Caco-2 (cell line): ENCODE data around the gene GPAM. TPM values are rescaled to one million over a fixed set of nuclear protein-coding genes. Genes with fewer than 3 reads are reported as not detected.
"Not testable (repeated sequence)": the region's sequence is repeated elsewhere in the genome, so short reads cannot be mapped to it uniquely, and the experiment has no call there.

Experiments used
- BruUV-seq: library from RNA; stranded (reverse); fragments of 400-500 nt; replicated peaks from 2 replicates; lab custom pipeline; 2021; lab: Mats Ljungman, UMichigan
- CTCF ChIA-PET: fragments of 300-600 bp; sonication (Branson Sonifier 250); formaldehyde crosslinking; loops from one replicate; lab custom pipeline; 2022; ENCODE audit warnings: antibody characterized with exemption; lab: Charles Lee
- POLR2A ChIA-PET: fragments of 300-600 bp; sonication (Branson Sonifier 250); formaldehyde crosslinking; loops from one replicate; lab custom pipeline; 2022; ENCODE audit warnings: antibody characterized with exemption; lab: Charles Lee
- DNase-seq, 2 experiments: peaks; one replicate each; pipeline versions ENCODE4 v3.0.0 to v3.0.0-alpha.2; 2020 to 2022
- H3K27me3 ChIP-seq: replicated peaks from 2 replicates; pipeline ENCODE4 v1.6.0; 2011; ENCODE audit warnings: low read length; ENCODE audit not compliant: control insufficient read depth, insufficient read depth
- H3K36me3 ChIP-seq: 2 replicates; pipeline ENCODE4 v1.5.1; 2011; ENCODE audit warnings: low read length; ENCODE audit not compliant: control insufficient read depth, insufficient read depth
- H3K4me1 ChIP-seq: fragments of 250-450 bp; sonication (Bioruptor Pico); 2 replicates; pipeline ENCODE4 v1.5.1; 2020; ENCODE audit warnings: mild to moderate bottlenecking
- H3K4me3 ChIP-seq: 2 replicates; pipeline ENCODE4 v1.5.1; 2011; ENCODE audit warnings: low read depth, mild to moderate bottlenecking, control low read depth, low read length
- H3K9me3 ChIP-seq: fragments of 250-450 bp; sonication (Bioruptor Pico); 2 replicates; pipeline ENCODE4 v1.5.1; 2020; ENCODE audit warnings: mild to moderate bottlenecking, moderate library complexity
- H3K27ac Mint-ChIP-seq: one replicate; pipeline ENCODE4 v1.8.0; 2022; ENCODE audit warnings: mixed read lengths; ENCODE audit not compliant: unreplicated experiment
- H3K27me3 Mint-ChIP-seq: one replicate; pipeline ENCODE4 v1.8.0; 2022; ENCODE audit warnings: mixed read lengths; ENCODE audit not compliant: insufficient read depth, unreplicated experiment
- H3K36me3 Mint-ChIP-seq: one replicate; pipeline ENCODE4 v1.8.0; 2022; ENCODE audit warnings: mild to moderate bottlenecking, mixed read lengths; ENCODE audit not compliant: insufficient read depth, unreplicated experiment
- H3K4me1 Mint-ChIP-seq: one replicate; pipeline ENCODE4 v1.8.0; 2022; ENCODE audit warnings: low read depth, mixed read lengths; ENCODE audit not compliant: unreplicated experiment
- H3K4me3 Mint-ChIP-seq: one replicate; pipeline ENCODE4 v1.8.0; 2022; ENCODE audit warnings: mild to moderate bottlenecking, moderate library complexity, mixed read lengths; ENCODE audit not compliant: unreplicated experiment
- H3K9me3 Mint-ChIP-seq: one replicate; pipeline ENCODE4 v1.8.0; 2022; ENCODE audit warnings: mixed read lengths; ENCODE audit not compliant: unreplicated experiment
- CTCF ChIP-seq, 2 experiments: fragments of 200-600 bp in 1 of 2; IDR thresholded peaks; 1 replicate in 1 of 2; 2 replicates in 1 of 2; pipeline versions ENCODE4 v1.5.1 to v1.8.0; 2011 to 2022; ENCODE audit warnings: antibody characterized with exemption in 1 of 2, control low read depth in 1 of 2, inconsistent platforms in 1 of 2, low read depth in 1 of 2, low read length in 1 of 2, mild to moderate bottlenecking in 1 of 2, moderate library complexity in 1 of 2; ENCODE audit not compliant: insufficient read depth in 1 of 2, severe bottlenecking in 1 of 2, unreplicated experiment in 1 of 2
- intact Hi-C: fragments of 100-400 bp; cut with micrococcal nuclease; formaldehyde crosslinking; loops from one replicate; pipeline ENCODE4 v1.10.0; 2022; ENCODE audit not compliant: unreplicated experiment
- total RNA-seq: library from RNA; stranded (reverse); gene quantifications from 2 replicates; pipeline ENCODE4 v1.2.3, GENCODE V29; 2022

GPAM gene
- total RNA-seq, 1 experiment from 2014 or later: 44.4 TPM

GRCh38 chr10:112229096-112229495 lies 45.5 kb upstream of the GPAM start:
- Mint-ChIP-seq H3K27me3 (no peaks in the 10 kb centered on the region), H3K4me3 (no peak overlapping the region), H3K9me3 (peaks cover 16% of the 10 kb centered on the region), H3K27ac (no peak overlapping the region), H3K36me3 (peaks cover 6% of the 10 kb centered on the region), H3K4me1 (peaks cover 18% of the 10 kb centered on the region)
- no peaks in the 10 kb centered on the region for H3K36me3 ChIP-seq
- H3K27me3 ChIP-seq: no peaks in the 10 kb centered on the region
- POLR2A ChIA-PET: no interaction called here
- peaks cover 10% of the 10 kb centered on the region for H3K4me1 ChIP-seq
- no peaks in the 10 kb centered on the region for H3K9me3 ChIP-seq
- no peak for TF ChIP-seq CTCF (IDR thresholded peaks at IDR 0.05; ENCODE audit: insufficient read depth in 1 of 2, low read depth in 1 of 2, low read length in 1 of 2, severe bottlenecking in 1 of 2, unreplicated experiment in 1 of 2)
- no TSS peak for BruUV-seq
- no peak for DNase-seq
- intact Hi-C loops: no loop called here
- CTCF ChIA-PET: no interaction called here
- H3K4me3 ChIP-seq: no peak overlapping the region

- H3K4me3 ChIP-seq, intact Hi-C loops, CTCF ChIA-PET, H3K27ac Mint-ChIP-seq, H3K27me3 Mint-ChIP-seq, H3K9me3 ChIP-seq, H3K36me3 Mint-ChIP-seq, DNase-seq, H3K4me3 Mint-ChIP-seq, POLR2A ChIA-PET, H3K27me3 ChIP-seq, BruUV-seq, H3K36me3 ChIP-seq: not testable (repeated sequence)
- Mint-ChIP-seq H3K9me3 (peaks cover 16% of the 10 kb centered on the region), H3K4me1 (peaks cover 18% of the 10 kb centered on the region)
- peaks cover 10% of the 10 kb centered on the region for H3K4me1 ChIP-seq
Observed at GRCh38 chr10:112228366-112229088, 45.0 kb upstream of the GPAM start.

GRCh38 chr10:112227331-112227987 lies 43.9 kb upstream of the GPAM start:
- Mint-ChIP-seq H3K36me3 (peaks cover 4% of the 10 kb centered on the region), H3K4me3 (no peak overlapping the region), H3K27me3 (no peaks in the 10 kb centered on the region), H3K9me3 (peaks cover 16% of the 10 kb centered on the region), H3K4me1 (peaks cover 16% of the 10 kb centered on the region), H3K27ac (no peak overlapping the region)
- no peaks in the 10 kb centered on the region for H3K27me3 ChIP-seq
- no peak for DNase-seq
- ChIA-PET POLR2A (no interaction called here), CTCF (no interaction called here)
- H3K36me3 ChIP-seq: no peaks in the 10 kb centered on the region
- TF ChIP-seq CTCF (IDR thresholded peaks at IDR 0.05; ENCODE audit: insufficient read depth in 1 of 2, low read depth in 1 of 2, low read length in 1 of 2, severe bottlenecking in 1 of 2, unreplicated experiment in 1 of 2): no peak
- intact Hi-C loops: no loop called here
- no peaks in the 10 kb centered on the region for H3K9me3 ChIP-seq
- no TSS peak for BruUV-seq
- H3K4me3 ChIP-seq: no peak overlapping the region
- H3K4me1 ChIP-seq: peaks cover 5% of the 10 kb centered on the region; the same call in 1 of the 2 replicates
